HepG2 (cell line): ENCODE data around the gene PRR29. TPM values are rescaled to one million over a fixed set of nuclear protein-coding genes. Genes with fewer than 3 reads are reported as not detected.

Source experiments
- CCAR2 ChIP-seq: fragments of 200-400 bp; formaldehyde crosslinking; optimal IDR thresholded peaks from 2 replicates; pipeline ENCODE3; 2018; ENCODE audit warnings: low read depth, mild to moderate bottlenecking, low read length, moderate library complexity
- CCDC6 ChIP-seq: sonication (generic); formaldehyde crosslinking; IDR thresholded peaks from 2 replicates; pipeline ENCODE4 v1.8.1; 2022; ENCODE audit warnings: mild to moderate bottlenecking, missing genetic modification reagents, moderate library complexity
- FLYWCH1 ChIP-seq: sonication (generic); formaldehyde crosslinking; IDR thresholded peaks from 2 replicates; pipeline ENCODE4 v1.8.1; 2023; ENCODE audit warnings: mild to moderate bottlenecking, missing genetic modification reagents
- FOSL2 ChIP-seq: sonication (generic); formaldehyde crosslinking; IDR thresholded peaks from 2 replicates; pipeline ENCODE4 v1.4.0; 2020; ENCODE audit warnings: missing genetic modification reagents
- HNRNPK ChIP-seq: fragments of 200-400 bp; formaldehyde crosslinking; IDR thresholded peaks from 2 replicates; pipeline ENCODE4 v1.6.1; 2018; ENCODE audit warnings: low read length, low read depth, moderate library complexity, mild to moderate bottlenecking; ENCODE audit not compliant: poor library complexity, severe bottlenecking
- KDM1A ChIP-seq: IDR thresholded peaks from 2 replicates; pipeline ENCODE4 v1.6.1; 2016; ENCODE audit warnings: missing compliant biosample characterization
- KDM5B ChIP-seq: sonication (generic); formaldehyde crosslinking; IDR thresholded peaks from 2 replicates; pipeline ENCODE4 v1.4.0; 2020; ENCODE audit warnings: missing genetic modification reagents, mild to moderate bottlenecking, borderline replicate concordance
- KMT2A ChIP-seq: sonication (generic); formaldehyde crosslinking; IDR thresholded peaks from 2 replicates; pipeline ENCODE4 v1.4.0; 2020; ENCODE audit warnings: missing genetic modification reagents
- MAZ ChIP-seq, 2 experiments: sonication (generic) in 1 of 2; formaldehyde crosslinking in 1 of 2; IDR thresholded peaks; 2 replicates each; pipeline versions ENCODE4 v1.5.0 to v1.6.1; 2012 to 2020; ENCODE audit warnings: low read depth in 2 of 2, mild to moderate bottlenecking in 2 of 2, borderline replicate concordance in 1 of 2, improper control_type of control experiment in 1 of 2, low read length in 1 of 2, missing genetic modification reagents in 1 of 2, moderate library complexity in 1 of 2
- NAIF1 ChIP-seq: sonication (generic); formaldehyde crosslinking; IDR thresholded peaks from 2 replicates; pipeline ENCODE4 v1.5.0; 2020; ENCODE audit warnings: mild to moderate bottlenecking, missing genetic modification reagents, borderline replicate concordance
- NCOA5 ChIP-seq: sonication (generic); formaldehyde crosslinking; IDR thresholded peaks from 2 replicates; pipeline ENCODE4 v1.4.0; 2020; ENCODE audit warnings: missing genetic modification reagents
- PAF1 ChIP-seq: IDR thresholded peaks from 2 replicates; pipeline ENCODE4 v1.6.1; 2016; ENCODE audit warnings: missing genetic modification reagents, missing compliant biosample characterization
- PHF8 ChIP-seq: sonication (generic); formaldehyde crosslinking; IDR thresholded peaks from 2 replicates; pipeline ENCODE4 v1.5.0; 2020; ENCODE audit warnings: missing genetic modification reagents
- SRSF9 ChIP-seq: fragments of 200-400 bp; formaldehyde crosslinking; IDR thresholded peaks from 2 replicates; pipeline ENCODE4 v1.6.1; 2018; ENCODE audit warnings: borderline replicate concordance, mild to moderate bottlenecking, low read depth, low read length; ENCODE audit not compliant: insufficient read depth, poor library complexity, severe bottlenecking
- TEAD3 ChIP-seq: optimal IDR thresholded peaks from 2 replicates; pipeline ENCODE3; 2016; ENCODE audit warnings: borderline replicate concordance
- THAP11 ChIP-seq: IDR thresholded peaks from 2 replicates; pipeline ENCODE4 v1.6.1; 2016; ENCODE audit warnings: missing biosample characterization, missing genetic modification reagents
- ZNF124 ChIP-seq: sonication (generic); formaldehyde crosslinking; IDR thresholded peaks from 2 replicates; pipeline ENCODE4 v1.4.0; 2020; ENCODE audit warnings: missing genetic modification reagents
- ZNF572 ChIP-seq: sonication (generic); formaldehyde crosslinking; IDR thresholded peaks from 2 replicates; pipeline ENCODE4 v1.5.1; 2020; ENCODE audit warnings: mild to moderate bottlenecking, missing genetic modification reagents
- ZNF780A ChIP-seq: sonication (generic); formaldehyde crosslinking; IDR thresholded peaks from 2 replicates; pipeline ENCODE4 v1.8.0; 2022; ENCODE audit warnings: mild to moderate bottlenecking, missing genetic modification reagents, moderate library complexity
- ZSCAN31 ChIP-seq: sonication (generic); formaldehyde crosslinking; IDR thresholded peaks from 2 replicates; pipeline ENCODE4 v1.5.0; 2020; ENCODE audit warnings: low read depth, mild to moderate bottlenecking, missing genetic modification reagents
- polyA plus RNA-seq, 8 experiments: library from polyadenylated mRNA; depleted of rRNA in 3 of 8; stranded (reverse) in 7 of 8; unstranded in 1 of 8; fragments of >200 nt; fragmentation: Illumina TruSeq in 4 of 8; extraction: Trizol in 4 of 8; gene quantifications; 2 replicates each; pipeline versions ENCODE4 v1.2.1 to v1.2.3, GENCODE V29; 2011 to 2016; ENCODE audit warnings: low read depth in 4 of 8, missing spikeins in 1 of 8, mixed read lengths in 1 of 8; ENCODE audit not compliant: insufficient read depth in 1 of 8
- total RNA-seq, 5 experiments: library from RNA; depleted of rRNA; stranded (reverse); fragments of >200 nt; fragmentation: Illumina TruSeq; extraction: Trizol; gene quantifications; 2 replicates each; pipeline ENCODE4 v1.2.3, GENCODE V29; 2016; ENCODE audit warnings: low read depth in 1 of 5
- TF ChIP-seq, protein P1 (sequence below): IDR thresholded peaks from 2 replicates; pipeline ENCODE4 v1.6.1; 2016; ENCODE audit warnings: low read depth
- TF ChIP-seq, protein P2 (sequence below), 2 experiments: sonication (generic) in 1 of 2; formaldehyde crosslinking in 1 of 2; IDR thresholded peaks; 2 replicates each; pipeline versions ENCODE4 v1.4.0 to v1.6.1; 2016 to 2020; ENCODE audit warnings: borderline replicate concordance in 1 of 2, low read depth in 1 of 2, mild to moderate bottlenecking in 1 of 2, missing genetic modification reagents in 1 of 2
- TF ChIP-seq, protein P3 (sequence below): sonication (generic); formaldehyde crosslinking; IDR thresholded peaks from 2 replicates; pipeline ENCODE4 v1.4.0; 2020; ENCODE audit warnings: missing genetic modification reagents
- TF ChIP-seq, protein P4 (sequence below): IDR thresholded peaks from 2 replicates; pipeline ENCODE4 v1.6.1; 2018; ENCODE audit warnings: missing genetic modification reagents

PRR29 gene
- total and polyA plus RNA-seq, 2 of the 13 experiments (the other 11 are each of a cell fraction or from before 2014, with no cell fraction given) = 0.07 to 0.20 TPM

DNA sequence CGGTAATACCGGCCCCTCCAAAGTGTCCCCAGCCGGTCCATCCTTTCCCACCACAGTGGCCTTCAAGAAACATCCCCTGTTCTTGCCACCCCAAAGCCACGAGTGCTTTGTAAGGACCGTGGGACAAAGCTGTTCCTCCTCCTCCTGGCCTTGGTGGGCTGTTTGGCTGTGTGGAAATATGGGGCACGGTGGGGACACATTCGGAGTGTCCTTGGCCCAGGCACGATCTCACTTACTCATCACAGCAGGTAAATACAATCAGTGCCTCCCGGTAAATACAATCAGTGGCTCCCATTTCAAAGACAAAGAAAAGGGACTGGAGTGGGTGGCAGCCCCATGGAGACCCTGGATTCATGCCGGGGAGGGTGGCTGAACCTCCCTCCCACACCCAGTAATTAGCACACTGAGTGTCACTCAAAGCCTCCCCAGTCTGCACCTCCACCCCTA lies 35.8 kb upstream of the PRR29 start (continued):
- TF ChIP-seq SRSF9 (no peak), CCDC6 (CRISPR knock-in tag) (peak; percentile 23; the same call in 1 of the 2 replicates), ZSCAN31 (CRISPR knock-in tag) (no peak), KDM5B (CRISPR knock-in tag) (0 out of 2 replicates have a peak, but pooled peaks have one; percentile 38), KMT2A (CRISPR knock-in tag) (no peak), KDM1A (CRISPR knock-in tag) (peak; percentile 75), TEAD3 (CRISPR knock-in tag) (peak; percentile 32), CCAR2 (no peak), PAF1 (CRISPR knock-in tag) (no peak), NAIF1 (CRISPR knock-in tag) (no peak), ZNF572 (CRISPR knock-in tag) (no peak), FLYWCH1 (CRISPR knock-in tag) (no peak), THAP11 (CRISPR knock-in tag) (0 out of 2 replicates have a peak, but pooled peaks have one; percentile 21), ZNF124 (no peak), PHF8 (CRISPR knock-in tag) (no peak), MAZ (IDR thresholded peaks at IDR 0.05; ENCODE audit: borderline replicate concordance, low read depth, low read length) (no peak), MAZ (CRISPR knock-in tag; IDR thresholded peaks at IDR 0.05; ENCODE audit: low read depth) (0 out of 2 replicates have a peak, but pooled peaks have one; percentile 11), ZNF780A (no peak), NCOA5 (CRISPR knock-in tag) (no peak), HNRNPK (no peak), FOSL2 (CRISPR knock-in tag) (peak; percentile 95)
- TF ChIP-seq, protein P1, sequence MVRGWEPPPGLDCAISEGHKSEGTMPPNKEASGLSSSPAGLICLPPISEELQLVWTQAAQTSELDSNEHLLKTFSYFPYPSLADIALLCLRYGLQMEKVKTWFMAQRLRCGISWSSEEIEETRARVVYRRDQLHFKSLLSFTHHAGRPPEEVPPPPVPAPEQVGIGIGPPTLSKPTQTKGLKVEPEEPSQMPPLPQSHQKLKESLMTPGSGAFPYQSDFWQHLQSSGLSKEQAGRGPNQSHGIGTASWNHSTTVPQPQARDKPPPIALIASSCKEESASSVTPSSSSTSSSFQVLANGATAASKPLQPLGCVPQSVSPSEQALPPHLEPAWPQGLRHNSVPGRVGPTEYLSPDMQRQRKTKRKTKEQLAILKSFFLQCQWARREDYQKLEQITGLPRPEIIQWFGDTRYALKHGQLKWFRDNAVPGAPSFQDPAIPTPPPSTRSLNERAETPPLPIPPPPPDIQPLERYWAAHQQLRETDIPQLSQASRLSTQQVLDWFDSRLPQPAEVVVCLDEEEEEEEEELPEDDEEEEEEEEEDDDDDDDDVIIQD = 0 out of 2 replicates have a peak, but pooled peaks have one; percentile 18
- TF ChIP-seq, protein P2, sequence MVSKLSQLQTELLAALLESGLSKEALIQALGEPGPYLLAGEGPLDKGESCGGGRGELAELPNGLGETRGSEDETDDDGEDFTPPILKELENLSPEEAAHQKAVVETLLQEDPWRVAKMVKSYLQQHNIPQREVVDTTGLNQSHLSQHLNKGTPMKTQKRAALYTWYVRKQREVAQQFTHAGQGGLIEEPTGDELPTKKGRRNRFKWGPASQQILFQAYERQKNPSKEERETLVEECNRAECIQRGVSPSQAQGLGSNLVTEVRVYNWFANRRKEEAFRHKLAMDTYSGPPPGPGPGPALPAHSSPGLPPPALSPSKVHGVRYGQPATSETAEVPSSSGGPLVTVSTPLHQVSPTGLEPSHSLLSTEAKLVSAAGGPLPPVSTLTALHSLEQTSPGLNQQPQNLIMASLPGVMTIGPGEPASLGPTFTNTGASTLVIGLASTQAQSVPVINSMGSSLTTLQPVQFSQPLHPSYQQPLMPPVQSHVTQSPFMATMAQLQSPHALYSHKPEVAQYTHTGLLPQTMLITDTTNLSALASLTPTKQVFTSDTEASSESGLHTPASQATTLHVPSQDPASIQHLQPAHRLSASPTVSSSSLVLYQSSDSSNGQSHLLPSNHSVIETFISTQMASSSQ (IDR thresholded peaks at IDR 0.05; ENCODE audit: low read depth) = no peak
- TF ChIP-seq, protein P2 (CRISPR knock-in tag; IDR thresholded peaks at IDR 0.05; ENCODE audit: borderline replicate concordance) = no peak
- TF ChIP-seq, protein P3, sequence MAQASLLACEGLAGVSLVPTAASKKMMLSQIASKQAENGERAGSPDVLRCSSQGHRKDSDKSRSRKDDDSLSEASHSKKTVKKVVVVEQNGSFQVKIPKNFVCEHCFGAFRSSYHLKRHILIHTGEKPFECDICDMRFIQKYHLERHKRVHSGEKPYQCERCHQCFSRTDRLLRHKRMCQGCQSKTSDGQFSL (CRISPR knock-in tag) = no peak
- TF ChIP-seq, protein P4, sequence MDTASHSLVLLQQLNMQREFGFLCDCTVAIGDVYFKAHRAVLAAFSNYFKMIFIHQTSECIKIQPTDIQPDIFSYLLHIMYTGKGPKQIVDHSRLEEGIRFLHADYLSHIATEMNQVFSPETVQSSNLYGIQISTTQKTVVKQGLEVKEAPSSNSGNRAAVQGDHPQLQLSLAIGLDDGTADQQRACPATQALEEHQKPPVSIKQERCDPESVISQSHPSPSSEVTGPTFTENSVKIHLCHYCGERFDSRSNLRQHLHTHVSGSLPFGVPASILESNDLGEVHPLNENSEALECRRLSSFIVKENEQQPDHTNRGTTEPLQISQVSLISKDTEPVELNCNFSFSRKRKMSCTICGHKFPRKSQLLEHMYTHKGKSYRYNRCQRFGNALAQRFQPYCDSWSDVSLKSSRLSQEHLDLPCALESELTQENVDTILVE = 0 out of 2 replicates have a peak, but pooled peaks have one; percentile 40
